Hematopoietic multipotent progenitor cell treated with erythropoietin and hydrocortisone succinate and interleukin-3 and kit ligand, for 17 days (in vitro differentiated cells): ENCODE data around the gene LITAF.

ENCODE experiments used
- DNase-seq: peaks from one replicate; pipeline ENCODE4 v3.0.0-alpha.2; 2015; ENCODE audit warnings: low spot score

Gene LITAF

DNA sequence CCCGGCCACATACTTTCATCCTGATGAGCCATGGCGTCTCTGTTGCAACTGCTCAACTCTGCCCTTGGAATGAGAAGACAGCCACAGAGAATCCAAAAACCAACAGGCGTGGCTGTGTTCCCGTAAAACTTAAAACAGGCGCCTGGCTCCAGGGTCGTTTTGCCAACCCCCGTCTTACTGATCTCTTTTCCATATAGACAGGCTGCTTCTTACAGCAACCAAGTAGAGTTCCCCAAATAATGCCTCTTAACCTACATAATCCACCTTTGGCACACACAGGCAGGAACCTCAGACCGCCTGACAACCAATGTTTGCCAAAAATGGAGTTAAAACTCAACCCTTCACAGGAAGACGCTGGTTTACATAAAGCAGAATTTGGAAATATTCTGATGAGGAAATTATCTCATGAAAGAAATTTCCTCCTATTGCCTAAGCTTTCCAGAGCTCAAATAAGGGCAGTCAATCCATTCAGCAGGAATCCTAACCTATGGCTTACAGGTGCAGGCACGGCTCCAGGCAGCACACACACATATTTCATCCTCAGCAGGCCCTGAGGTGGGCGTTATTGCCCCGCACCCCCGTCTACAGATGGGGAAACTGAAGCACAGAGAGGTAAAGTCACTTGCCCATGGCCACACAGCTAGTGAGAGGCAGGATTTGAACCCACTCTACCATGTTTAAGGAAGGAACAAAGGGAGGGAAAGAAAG is 35.8 kb downstream of the LITAF start:
- DNase-seq = no peak

DNA sequence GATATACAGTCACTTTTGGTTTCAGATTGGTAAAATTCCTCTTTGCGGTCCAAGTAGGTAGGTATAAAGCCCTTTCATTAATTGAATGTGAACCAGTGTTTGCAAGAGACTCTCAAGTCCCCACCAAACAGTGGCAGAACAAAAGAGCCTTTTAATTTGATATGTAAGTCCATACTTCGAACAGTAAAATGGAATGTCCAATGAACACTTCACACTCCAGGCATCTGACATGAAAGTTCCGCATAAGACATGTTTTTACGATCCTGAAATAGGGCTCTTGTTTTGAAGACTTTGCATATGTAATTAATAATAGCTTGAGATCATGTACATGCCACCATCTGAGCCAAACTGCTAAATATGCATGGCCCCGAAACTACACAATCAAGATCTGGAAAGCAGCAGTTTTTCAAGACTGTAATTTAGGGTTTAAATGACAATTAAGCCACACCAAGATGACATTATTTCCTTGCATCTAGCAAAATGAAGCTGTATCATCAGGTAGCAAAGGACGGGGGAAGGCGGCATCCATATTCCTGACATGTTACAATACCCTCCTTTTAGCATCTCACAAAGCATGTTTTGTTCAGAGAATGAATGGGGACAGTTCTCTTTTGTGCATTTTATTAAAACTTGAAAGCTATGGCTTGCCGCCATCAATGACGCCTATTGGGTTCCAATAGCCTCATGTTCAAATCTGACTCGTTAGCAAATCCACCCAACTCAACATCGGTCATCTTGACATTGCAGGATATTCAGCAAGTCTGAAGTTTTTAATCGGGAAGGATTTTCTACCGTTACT is 39.4 kb downstream of the LITAF start:
- no peak for DNase-seq

DNA sequence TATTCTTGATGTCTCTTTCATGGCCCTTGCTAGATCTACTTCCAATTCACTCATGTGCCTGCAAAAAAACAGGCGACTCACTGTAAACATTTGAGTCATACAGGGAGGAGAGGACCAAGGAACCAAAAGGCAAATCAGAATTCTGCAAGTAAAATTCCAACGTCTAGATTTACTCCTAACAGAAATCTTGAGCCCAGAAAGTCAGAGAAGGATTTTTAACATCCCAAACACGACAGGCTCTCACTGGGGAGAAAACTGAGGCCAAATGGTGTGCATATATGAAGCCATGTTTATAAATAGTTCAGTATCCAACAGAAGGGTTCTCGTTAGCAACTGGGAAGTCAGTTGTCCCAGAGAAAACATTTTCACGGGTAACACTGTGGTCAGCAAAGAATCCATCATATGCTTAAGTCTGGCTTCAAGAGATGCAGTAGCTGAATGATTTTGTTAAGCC is 40.1 kb downstream of the LITAF start:
- DNase-seq = no peak

DNA sequence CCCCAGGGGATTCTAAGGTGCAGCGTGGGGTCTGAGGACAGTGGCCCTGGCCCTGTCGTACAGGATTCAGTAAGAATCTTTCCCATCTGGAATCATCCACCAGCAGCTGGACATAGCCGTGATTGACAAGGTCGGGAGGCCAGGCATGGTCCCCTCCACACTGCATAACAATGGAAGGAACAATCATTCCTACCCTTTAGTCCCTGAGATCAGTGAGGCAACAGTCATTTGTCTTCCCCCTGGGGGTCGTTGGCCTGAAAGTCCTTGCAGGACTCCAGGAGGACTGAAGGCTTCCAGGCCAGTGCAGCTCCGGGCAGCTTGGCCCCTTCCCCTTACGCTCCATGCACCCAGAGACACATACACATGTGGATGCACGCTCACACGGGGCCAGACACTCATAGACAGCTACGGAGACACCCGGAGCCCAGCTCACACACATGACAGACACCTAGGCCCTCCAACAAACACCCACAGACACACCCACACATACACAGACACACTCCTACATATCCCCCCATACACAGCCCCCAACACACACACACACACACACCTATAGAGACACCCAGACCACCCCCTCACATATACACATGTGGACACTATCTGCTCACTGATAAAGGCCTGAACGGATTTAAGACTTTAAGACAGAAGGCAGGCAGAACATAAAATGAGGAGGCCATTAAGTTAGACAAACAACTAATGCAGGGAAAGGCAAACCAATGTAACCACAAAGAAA is 42.9 kb downstream of the LITAF start:
- DNase-seq = no peak

DNA sequence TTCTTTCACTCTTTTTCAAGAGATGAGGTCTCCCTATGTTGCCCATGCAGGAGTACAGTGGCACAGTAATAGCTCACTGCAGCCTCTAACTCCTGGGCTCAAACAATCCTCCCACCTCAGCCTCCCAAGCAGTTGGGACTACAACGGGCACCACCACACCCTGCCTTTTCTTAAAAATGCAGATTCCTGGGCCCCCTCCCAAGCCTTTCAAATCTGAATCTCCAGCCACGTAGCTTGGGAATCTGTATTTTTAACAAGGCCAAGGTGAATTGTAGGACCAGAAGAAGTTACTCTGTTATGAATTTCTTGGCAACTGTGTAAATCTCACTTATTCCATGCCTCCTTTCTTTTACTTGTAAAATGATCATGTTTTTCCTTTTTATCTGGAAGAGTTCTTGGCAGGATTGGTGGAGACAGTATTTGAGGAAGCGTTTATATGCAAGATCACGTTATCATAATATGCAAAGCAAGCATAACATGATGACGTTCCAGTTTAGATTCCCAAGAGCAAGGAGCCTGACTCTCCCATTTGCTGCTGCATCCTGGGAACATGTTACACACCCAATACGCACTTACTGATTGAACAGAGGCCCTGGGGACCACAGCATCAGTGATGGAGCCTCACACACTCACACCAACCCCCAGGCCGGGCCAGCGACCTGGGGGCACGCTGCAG is 44.5 kb downstream of the LITAF start:
- DNase-seq = no peak

DNA sequence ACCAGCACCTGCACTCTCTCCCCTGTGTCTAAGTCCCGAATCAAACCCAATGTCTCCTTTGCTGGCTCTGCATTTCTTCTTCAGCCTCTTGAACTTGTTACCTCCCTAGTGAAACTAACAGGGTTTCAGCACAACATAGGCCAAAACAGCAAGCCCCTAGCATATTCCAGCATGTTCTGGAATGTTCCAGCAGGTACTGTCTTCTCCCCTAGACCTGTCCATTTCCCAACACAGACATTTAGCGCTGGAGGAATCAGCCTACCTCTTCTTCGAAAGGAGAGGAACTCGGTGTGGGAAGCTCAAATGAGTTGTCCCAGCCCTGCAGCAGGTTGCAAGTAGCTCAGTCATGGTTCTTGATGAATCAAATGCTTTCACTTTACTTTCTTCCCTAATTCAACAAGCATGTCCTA is 47.1 kb downstream of the LITAF start:
- no peak for DNase-seq

DNA sequence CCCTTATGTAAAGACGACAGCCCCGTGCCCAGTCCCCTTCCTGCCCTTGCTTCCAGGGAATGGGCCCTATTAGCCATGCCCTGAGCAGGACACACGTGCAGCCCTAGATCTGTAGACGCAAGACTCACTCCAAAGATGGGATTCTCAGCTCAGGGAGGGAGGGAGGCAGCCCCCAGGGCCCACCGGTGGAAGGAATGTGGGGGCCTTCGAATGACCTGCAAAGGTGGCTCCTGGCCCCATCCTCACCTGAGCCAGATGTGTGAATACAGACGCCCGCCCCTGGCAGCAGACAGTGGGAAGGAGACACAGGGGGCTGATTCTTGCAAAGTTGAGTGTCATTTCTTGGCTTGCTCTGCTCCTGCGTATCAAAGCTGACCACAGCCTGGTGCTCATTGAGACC is 47.8 kb downstream of the LITAF start:
- DNase-seq = no peak

DNA sequence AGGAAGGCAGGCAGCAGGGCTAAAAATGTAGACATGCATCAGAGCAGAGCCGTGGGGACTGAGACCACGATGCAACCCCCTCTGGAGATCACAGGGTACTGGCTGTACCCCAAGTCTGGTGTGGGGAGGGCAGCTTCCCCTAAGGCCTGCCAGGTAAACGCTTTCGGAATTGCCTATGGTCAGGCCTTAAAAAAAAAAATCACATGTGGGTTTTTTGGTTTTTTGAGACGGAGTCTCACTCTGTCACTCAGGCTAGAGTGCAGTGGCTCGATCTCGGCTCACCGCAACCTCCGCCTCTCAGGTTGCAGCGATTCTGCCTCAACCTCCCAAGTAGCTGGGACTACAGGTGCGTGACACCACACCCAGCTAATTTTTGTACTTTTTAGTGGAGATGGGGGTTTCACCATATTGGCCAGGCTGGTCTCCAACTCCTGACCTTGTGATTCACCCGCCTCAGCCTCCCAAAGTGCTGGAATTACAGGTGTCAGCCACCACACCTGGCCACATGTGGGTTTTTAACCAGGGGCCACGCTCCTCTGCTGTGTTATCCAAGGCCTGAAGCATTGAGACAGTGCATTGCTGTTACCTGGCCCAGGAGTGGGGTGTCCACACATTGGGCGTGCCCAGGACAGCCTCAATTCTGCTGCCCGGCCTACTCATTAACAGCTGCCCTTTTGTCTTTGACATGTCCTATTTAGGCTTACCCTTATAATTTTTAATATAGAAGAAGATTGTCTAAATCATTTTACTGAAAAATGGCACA is 50.4 kb downstream of the LITAF start:
- no peak for DNase-seq

DNA sequence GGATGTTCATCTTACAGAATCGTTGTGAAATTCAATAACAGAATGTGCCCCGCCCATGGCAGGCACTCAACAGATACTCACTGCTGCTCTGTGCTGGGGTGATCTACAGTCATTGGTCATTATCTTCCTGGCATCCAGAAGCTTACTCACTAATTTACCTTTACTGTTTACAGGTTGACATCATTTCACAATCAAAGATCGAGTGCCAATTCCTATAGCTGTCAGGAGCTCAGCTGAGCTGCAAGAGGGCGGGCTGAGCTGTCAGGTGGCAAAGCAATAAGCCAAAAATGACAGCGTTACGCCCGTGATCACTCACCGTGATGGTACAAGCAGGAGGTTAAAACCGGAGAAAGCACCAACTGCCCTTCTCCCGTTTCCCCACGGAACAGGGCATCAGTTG is 51.2 kb downstream of the LITAF start:
- no peak for DNase-seq

DNA sequence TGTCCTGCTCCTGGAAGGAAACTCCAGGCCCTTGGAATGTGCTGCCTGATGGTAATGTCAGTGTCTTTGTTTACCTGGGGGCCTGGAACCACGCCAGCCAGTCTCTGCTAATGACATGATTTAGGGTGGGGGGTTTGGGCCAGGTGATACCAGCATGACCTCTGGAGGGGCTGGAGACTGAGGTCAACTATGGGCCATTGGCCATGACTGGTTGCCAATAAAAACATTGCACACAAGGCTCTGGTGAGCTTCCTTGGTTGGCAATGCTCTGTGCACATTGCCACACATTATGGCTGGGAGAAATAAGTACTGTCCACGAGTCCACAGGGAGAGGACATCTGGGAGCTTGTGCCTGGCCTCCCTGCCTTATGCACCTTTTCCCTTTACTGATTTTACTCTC is 52.5 kb downstream of the LITAF start:
- no peak for DNase-seq

DNA sequence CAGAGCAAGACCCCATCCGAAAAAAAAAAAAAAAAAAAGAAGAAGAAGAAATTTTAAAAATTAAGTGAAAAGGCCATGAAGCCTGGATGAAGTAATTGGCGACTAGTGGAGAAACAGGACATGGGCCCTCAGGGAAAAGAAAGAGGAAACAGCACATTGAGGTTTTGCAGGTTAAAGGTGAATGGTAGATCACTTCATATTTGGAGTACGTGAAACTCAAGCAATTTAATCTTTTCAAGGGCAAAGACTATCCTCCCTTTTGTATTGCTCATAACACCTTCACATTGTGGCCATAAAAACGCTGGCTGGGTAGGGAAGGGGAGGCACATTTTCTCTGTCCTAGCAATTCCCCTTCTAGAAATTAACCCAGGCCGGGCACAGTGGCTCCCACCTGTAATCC is 53.1 kb downstream of the LITAF start:
- no peak for DNase-seq

DNA sequence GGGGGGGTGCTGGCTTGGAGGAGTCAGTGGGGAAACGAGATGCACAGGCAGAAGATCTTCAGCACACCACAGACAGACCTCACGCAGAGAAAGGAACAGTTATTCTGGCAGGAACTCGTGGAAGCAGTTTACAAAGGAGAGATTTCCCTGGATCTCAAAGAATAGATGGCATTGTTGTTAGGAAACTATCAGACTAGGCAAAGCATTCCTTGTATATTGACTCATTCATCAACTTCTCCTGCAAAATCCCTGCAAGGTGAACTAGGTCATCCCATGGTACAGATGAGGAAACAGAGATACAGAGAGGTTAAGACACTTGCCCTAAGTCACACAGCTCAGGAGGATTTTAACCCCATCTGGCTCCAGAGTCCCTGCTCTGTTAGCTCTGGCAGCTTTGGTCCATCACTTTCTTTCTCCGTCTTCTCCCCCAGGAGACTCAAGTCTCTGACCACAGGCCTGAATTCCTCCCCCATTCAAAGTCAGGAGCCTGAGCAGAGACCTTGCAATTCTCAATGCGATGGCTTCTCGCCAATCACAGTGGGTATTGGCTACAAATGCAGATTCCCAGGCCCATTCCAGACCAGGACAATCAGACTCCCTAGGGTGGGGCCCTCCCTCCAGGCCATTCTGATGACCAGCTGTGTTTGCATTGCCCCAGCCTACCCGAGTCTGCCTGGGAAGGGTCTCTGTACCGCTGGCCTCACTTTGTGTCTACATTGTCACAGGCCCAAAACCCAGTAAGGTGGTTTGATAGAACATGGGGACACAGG is 56.4 kb downstream of the LITAF start:
- DNase-seq = no peak

DNA sequence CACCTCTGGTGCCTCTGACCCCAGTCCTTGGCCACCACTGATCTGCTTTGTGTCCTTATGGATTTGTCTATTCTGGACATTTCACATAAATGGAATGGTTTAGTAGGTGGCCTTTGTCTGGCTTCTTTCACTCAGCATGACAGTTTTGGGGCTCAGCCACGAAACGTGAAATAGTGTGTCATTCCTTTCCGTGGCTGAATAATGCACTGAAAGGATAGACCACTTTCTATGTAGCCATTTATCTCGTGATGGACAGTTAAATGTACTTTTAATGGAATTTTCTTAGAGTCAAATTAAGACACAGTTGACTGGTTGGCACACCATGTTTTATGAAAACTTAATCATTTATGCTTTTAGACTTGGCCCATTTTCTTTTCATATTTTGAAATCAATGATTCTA is 57.4 kb downstream of the LITAF start:
- no peak for DNase-seq

DNA sequence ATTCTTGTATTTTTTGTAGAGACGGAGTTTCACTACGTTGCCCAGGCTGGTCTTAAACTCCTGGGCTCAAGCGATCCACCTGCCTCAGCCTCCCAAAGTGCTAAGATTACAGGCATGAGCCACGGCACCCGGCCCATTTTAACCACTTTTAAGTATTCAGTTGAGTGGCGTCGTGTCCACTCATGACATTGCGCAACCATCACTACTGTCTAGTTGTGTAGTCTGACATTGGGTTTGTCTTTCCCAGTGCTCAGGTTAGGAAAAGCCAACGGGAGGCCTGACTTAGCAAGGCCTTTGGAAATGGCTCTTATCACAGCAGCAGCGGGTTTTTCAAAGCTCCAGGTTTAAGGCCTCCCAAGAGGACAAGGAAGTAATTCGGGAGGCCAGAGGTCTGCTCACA is 58.7 kb downstream of the LITAF start:
- DNase-seq = no peak

DNA sequence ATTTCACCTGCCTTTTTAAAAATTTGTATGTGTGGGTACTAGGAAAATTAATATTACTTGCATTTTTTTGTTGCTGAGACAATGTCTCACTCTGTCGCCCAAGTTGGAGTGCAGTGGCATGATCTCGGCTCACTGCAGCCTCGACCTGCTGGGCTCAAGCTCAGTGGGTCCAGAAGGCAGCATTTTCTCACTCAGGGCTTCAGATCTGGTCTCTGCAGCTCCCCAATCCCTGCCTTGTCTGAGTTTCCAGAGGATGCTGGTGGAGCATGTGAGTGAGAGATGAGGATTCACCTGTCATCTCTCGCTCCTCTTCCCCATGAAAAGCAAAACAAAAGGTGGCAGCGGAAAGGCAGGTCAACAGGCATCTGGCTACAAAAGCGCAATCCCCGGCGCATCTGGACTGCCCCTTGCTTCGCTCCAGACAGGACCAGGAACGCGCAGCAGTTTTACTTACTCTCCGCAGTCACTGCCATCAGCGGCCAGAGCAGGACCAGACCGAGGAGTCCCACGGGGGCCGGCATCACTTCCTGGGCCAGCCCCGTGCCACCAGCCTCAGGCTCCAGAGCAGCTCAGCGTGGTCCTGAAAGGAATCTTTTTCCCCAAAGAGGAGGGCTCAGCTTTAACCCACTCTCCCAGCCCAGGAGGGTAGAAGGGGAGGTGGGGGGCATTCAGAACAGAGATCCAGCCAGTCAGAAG is 59.9 kb downstream of the LITAF start:
- DNase-seq = no peak

DNA sequence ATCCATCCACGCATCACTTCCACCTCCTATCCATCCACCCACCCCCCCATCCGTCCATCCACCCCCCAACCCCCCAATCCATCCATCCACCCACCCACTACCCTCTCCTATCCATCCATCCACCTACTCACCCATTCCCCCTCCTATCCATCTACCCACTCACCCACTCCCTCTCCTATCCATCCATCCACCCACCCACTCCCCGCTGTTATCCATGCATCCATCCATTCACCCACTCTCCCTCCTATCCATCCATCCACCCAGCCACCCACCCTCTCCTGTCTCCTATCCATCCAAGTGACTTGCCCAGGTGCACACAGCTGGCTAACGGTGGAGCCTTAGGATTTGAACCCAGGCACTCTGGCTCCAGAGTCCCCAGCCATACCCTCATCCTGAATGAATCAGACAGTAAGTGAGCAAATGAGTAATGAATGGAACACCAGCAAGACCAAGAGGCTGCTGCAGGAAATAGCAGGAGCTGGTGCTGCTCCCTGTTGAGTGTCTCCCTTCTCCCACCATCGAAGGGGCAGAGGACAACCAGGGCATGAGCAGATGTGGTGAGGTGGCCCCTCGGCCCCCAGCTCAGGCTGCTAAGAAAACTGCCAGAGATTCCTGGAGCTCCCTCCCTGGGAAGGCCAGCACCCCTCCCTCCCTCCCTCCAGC is 62.5 kb downstream of the LITAF start:
- DNase-seq = no peak

DNA sequence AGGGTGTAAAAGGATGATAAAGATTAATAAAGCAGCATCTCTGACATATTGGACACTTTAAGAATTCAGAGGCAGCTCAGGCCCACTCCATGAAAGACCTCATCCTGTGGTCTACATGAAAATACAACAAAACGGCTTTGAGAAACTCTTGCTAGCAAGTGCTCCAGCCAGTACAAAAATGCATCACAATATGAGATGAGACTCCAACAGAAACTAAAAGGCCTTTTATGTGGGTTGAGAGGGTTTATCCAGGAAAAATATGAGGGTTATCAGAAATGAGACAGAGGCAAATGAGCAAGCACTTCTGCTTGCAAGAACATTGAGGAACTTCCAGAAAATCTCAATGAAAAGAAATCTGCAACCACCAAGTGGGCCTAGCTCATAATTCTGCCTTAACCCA is 65.7 kb downstream of the LITAF start:
- no peak for DNase-seq

DNA sequence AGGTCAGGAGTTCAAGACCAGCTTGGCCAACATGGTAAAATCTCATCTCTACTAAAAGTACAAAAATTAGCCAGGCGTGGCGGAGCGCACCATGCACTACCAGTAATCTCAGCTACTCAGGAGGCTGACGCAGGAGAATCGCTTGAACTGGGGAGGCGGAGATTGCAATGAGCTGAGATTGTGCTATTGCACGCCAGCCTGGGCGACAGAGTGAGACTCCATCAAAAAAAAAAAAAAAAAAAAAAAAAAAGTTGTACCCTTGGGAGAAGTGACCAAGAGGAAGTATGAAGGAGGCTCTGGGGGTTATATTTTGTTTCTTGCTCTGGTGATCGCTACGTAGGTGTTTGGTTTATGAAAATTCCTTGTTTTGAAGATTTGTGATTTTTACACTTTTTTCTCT is 66.3 kb downstream of the LITAF start:
- DNase-seq = no peak

DNA sequence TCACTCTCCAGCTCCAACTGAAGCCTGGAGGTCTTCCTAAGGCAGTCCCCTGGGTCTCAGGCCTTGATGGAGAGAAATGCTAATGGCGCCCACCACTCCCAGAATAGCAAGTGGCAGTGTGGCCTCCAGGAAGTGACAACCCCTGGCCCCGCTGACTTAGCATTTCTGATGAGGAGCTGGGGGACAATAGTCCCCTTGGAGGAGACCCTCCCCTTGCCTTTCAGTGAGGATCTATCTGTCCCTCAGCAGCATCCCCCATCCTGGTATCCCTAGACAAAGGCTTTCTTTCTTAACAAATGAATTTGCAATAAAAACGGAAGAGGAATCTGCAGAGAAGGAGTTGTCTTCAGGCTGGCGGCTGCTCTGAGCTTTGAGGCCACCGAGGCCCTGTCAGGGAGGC is 68.8 kb downstream of the LITAF start:
- DNase-seq = no peak
